Ovary (tissue), 9 donors: Measurements from ENCODE around the gene NHERF1. TPM values are rescaled to one million over a fixed set of nuclear protein-coding genes. Genes with fewer than 3 reads are reported as not detected.

Source experiments
- DNase-seq, 5 donors: peaks; one replicate each; pipeline ENCODE4 v3.0.0-alpha.2; 2019 to 2020
- H3K27ac ChIP-seq, 2 donors: fragments of 200-600 bp; one replicate each; pipeline versions ENCODE4 v1.5.1 to v1.8.0; 2019 to 2022
- H3K27me3 ChIP-seq: fragments of 200-600 bp; one replicate; pipeline ENCODE4 v1.8.0; 2022
- H3K36me3 ChIP-seq: fragments of 200-600 bp; sonication (generic); one replicate; pipeline ENCODE4 v1.5.1; 2019
- H3K4me1 ChIP-seq: one replicate; pipeline ENCODE4 v1.8.1; 2013; ENCODE audit warnings: mild to moderate bottlenecking, moderate library complexity; ENCODE audit not compliant: insufficient read depth
- H3K4me3 ChIP-seq: fragments of 200-600 bp; sonication (generic); one replicate; pipeline ENCODE4 v1.5.1; 2017
- H3K9me3 ChIP-seq, 2 donors: fragments of 200-600 bp in 1 of 2; sonication (generic) in 1 of 2; one replicate each; pipeline versions ENCODE4 v1.5.1 to v1.8.1; 2013 to 2019; ENCODE audit warnings: mild to moderate bottlenecking in 1 of 2, moderate library complexity in 1 of 2
- EP300 ChIP-seq: sonication (generic); formaldehyde crosslinking; IDR thresholded peaks from one replicate; pipeline ENCODE4 v1.6.1; 2017; ENCODE audit warnings: antibody characterized with exemption
- POLR2A ChIP-seq: fragments of 450-650 bp; IDR thresholded peaks from one replicate; pipeline ENCODE4 v1.6.1; 2017; ENCODE audit warnings: antibody characterized with exemption, mild to moderate bottlenecking, moderate library complexity
- WGBS, 3 donors: extraction: QIAGEN DNeasy Blood & Tissue Kit in 1 of 3; methylation state at CpG; one replicate each; pipeline versions ENCODE4 v1.1.5 to v1.1.7; 2013 to 2017; 5-methylcytosine and 5-hydroxymethylcytosine counted together
- intact Hi-C, 4 donors: fragments of 100-400 bp; cut with DNase I; formaldehyde crosslinking; loops; one replicate each; pipeline versions ENCODE4 v1.11.0 to v1.15.1; 2022 to 2023
- polyA plus RNA-seq, 2 donors: library from polyadenylated mRNA; stranded (reverse); fragments of 200-250 nt in 1 of 2; fragments of 350-450 nt in 1 of 2; fragmentation: Illumina TruSeq in 1 of 2; extraction: RNeasy Lipid Tissue Mini Kit (QIAGEN cat#74804) in 1 of 2; gene quantifications; one replicate each; pipeline ENCODE4 v1.2.3, GENCODE V29; 2013 to 2014
- total RNA-seq, 7 donors: library from RNA; depleted of rRNA in 2 of 7; stranded (reverse); fragments of >200 nt in 2 of 7; fragmentation: NEBNext Ultra II Directional in 3 of 7; extraction: Animal tissue kit (Norgen Biotek cat#: 25700) in 3 of 7; gene quantifications; one replicate each; pipeline versions ENCODE4 v1.1.0 to v1.2.4, GENCODE V29; 2016 to 2023
- TF ChIP-seq, protein P1 (sequence below), 3 donors: fragments of 450-650 bp in 2 of 3; fragments of 200-600 bp in 1 of 3; IDR thresholded peaks; one replicate each; pipeline versions ENCODE4 v1.5.1 to v1.8.0; 2016 to 2022; ENCODE audit warnings: antibody characterized with exemption in 3 of 3, mild to moderate bottlenecking in 1 of 3
- donor health status: DM: no; HTN: no; CAD: no; lungs with moderate emphysema.
- donor health status: DM: no; HTN: no; CAD: no.
- donor health status: Bipolar disorder and iron deficiency.
- donor health status: DM: yes; HTN: yes; CAD: no.
- donor health status: DM: no; HTN: no; CAD: no.
- donor health status: DM: yes; HTN: yes; CAD: no.

Gene NHERF1
- total and polyA plus RNA-seq, 9 donors, result 12.1 to 101 (median 21.0) TPM

DNA sequence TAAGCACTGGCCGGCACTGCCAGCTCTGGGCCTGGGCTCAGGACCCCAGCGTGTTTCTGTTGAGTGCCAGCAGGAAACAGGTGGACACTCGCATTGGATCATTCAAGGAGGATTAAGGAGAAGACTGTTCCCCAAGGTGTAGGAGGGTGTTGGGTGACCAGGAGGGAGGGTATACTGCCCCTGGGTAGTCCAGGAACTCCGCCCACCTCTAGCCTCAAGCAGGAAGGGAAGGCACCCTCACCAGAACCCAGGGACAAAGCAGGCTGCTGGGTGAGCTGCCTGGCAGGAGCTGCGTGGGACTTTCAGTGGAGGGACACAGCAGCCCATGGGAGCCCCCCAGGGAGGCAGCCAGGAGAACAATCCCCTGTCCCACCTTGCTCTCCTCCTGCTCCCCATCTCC is 19.1 kb upstream of the NHERF1 start:
- Histone ChIP-seq H3K27ac (no peak overlapping the region), H3K4me1 (no peaks in the 10 kb centered on the region), H3K36me3 (no peaks in the 10 kb centered on the region), H3K4me3 (no peak overlapping the region), H3K9me3 (no peaks in the 10 kb centered on the region), H3K27me3 (no peaks in the 10 kb centered on the region)
- no peak for DNase-seq
- TF ChIP-seq, protein P1, sequence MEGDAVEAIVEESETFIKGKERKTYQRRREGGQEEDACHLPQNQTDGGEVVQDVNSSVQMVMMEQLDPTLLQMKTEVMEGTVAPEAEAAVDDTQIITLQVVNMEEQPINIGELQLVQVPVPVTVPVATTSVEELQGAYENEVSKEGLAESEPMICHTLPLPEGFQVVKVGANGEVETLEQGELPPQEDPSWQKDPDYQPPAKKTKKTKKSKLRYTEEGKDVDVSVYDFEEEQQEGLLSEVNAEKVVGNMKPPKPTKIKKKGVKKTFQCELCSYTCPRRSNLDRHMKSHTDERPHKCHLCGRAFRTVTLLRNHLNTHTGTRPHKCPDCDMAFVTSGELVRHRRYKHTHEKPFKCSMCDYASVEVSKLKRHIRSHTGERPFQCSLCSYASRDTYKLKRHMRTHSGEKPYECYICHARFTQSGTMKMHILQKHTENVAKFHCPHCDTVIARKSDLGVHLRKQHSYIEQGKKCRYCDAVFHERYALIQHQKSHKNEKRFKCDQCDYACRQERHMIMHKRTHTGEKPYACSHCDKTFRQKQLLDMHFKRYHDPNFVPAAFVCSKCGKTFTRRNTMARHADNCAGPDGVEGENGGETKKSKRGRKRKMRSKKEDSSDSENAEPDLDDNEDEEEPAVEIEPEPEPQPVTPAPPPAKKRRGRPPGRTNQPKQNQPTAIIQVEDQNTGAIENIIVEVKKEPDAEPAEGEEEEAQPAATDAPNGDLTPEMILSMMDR (IDR thresholded peaks at IDR 0.05), result no peak
- TF ChIP-seq EP300 (no peak), POLR2A (no peak)
- WGBS, 3 donors, result 89 to 93% (median 90%) methylated on average over 5 of the region's 5 CpGs
- intact Hi-C loops, result no loop called here

DNA sequence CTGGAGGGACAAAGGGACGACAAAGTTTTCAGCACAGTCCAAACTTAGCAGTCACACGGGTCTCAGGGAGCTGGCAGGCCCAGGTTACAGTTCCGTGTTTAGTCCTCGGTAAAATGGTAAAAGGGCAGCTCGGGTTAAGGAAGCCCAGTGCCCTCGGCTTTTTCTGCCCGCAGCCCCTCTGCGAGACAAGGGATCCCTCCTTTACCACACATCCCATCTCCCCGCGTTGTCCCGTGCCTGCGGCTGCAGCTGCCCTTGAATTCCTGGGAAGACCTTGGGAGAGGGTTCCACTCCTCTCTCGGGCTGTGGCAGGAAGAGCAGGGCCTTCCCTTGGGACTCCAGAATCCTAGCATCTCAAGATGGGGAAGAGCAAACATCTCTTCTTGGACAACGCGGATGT is 18.6 kb upstream of the NHERF1 start:
- no peaks in the 10 kb centered on the region for H3K27me3 ChIP-seq
- no peaks in the 10 kb centered on the region for H3K36me3 ChIP-seq
- no peaks in the 10 kb centered on the region for H3K4me1 ChIP-seq
- 58 to 68% (median 66%) methylated on average over 15 of the region's 15 CpGs for WGBS, 3 donors
- intact Hi-C loops, result no loop called here
- TF ChIP-seq POLR2A, result no peak
- TF ChIP-seq, protein P1 (IDR thresholded peaks at IDR 0.05), result no peak
- TF ChIP-seq EP300, result no peak
- DNase-seq, result no peak
- H3K27ac ChIP-seq, result no peak overlapping the region
- H3K9me3 ChIP-seq, result no peaks in the 10 kb centered on the region
- no peak overlapping the region for H3K4me3 ChIP-seq

DNA sequence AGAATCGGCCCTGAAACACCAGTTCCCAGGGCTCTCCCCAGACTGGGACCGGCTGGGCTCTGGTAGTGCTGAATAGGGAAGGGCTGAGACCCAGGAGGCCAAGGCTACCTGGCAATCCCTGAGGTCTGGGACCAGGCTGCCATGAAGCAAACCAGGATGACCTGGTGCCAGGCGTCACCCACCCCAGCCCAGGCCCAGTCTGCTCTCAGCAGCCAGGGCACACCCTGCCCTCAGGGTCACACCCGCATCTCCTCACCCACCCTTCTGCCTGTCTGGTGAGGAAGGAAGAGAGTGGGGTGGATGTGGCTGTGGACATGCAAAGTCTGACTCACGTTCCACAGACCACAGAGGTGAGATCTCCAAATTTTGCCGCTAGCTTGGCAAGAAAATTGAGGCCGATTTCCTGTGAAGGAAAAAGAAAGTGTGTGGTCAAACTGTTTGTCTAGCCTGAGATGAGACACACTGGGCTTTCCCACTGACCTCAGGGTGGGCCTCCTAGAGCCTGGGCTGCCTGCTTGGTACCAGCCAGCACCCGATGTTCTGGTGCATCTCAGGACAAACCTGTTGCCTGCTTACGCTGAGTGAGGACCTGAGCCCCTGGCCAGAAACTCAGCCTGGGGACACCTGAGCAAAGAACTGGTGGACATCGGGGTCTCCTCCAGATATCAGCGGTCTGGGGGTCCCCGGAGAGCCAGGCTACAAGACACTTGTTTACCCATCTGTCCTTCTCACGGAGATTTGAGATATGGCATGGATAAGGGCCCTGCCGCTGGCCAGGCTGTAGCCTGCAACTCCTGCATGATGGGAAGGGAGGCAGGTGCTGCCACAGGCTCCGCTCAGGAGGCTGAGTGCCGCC is 17.7 kb upstream of the NHERF1 start:
- H3K9me3 ChIP-seq, result no peaks in the 10 kb centered on the region
- 81 to 84% (median 82%) methylated on average over 16 of the region's 16 CpGs for WGBS, 3 donors
- H3K4me3 ChIP-seq, result no peak overlapping the region
- DNase-seq, result no peak
- no peaks in the 10 kb centered on the region for H3K27me3 ChIP-seq
- intact Hi-C loops, result no loop called here
- no peaks in the 10 kb centered on the region for H3K4me1 ChIP-seq
- no peaks in the 10 kb centered on the region for H3K36me3 ChIP-seq
- TF ChIP-seq EP300 (no peak), POLR2A (no peak)
- TF ChIP-seq, protein P1 (IDR thresholded peaks at IDR 0.05), result no peak
- H3K27ac ChIP-seq, result no peak overlapping the region

DNA sequence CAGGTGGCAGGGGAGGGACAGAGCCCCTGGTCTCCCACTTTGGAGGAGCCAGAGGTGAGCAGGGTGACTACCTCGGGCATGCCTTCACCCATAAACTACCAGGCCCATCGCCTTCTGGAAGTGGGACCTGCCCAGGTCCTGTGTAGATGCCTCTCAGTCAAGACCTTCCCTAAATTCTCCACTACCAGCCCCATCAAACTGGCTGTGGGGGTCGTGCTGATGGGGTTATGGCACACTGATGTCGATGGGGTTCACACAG is 17.2 kb upstream of the NHERF1 start:
- Histone ChIP-seq H3K27me3 (no peaks in the 10 kb centered on the region), H3K36me3 (no peaks in the 10 kb centered on the region), H3K27ac (no peak overlapping the region), H3K9me3 (no peaks in the 10 kb centered on the region), H3K4me1 (no peaks in the 10 kb centered on the region), H3K4me3 (no peak overlapping the region)
- TF ChIP-seq POLR2A (no peak), EP300 (no peak)
- TF ChIP-seq, protein P1 (IDR thresholded peaks at IDR 0.05), result no peak
- no peak for DNase-seq
- intact Hi-C loops, result no loop called here
- 61 to 74% (median 66%) methylated on average over 4 of the region's 4 CpGs for WGBS, 3 donors
